SU-DHL-6 (cell line): ENCODE measurements around the gene CIB2.

Source experiments
- H2AFZ ChIP-seq: fragments of 200-600 bp; sonication (generic); 2 replicates; pipeline ENCODE4 v1.6.1; 2014; ENCODE audit warnings: low read depth, mild to moderate bottlenecking, moderate library complexity, mixed read lengths, antibody characterized with exemption, low read length; ENCODE audit not compliant: severe bottlenecking
- H3F3A ChIP-seq: fragments of 200-600 bp; shearing (Covaris generic); 2 replicates; pipeline ENCODE4 v1.6.0; 2016; ENCODE audit warnings: antibody characterized with exemption, mild to moderate bottlenecking; ENCODE audit not compliant: insufficient read depth
- H3K27ac ChIP-seq: fragments of 200-600 bp; sonication (generic); 2 replicates; pipeline ENCODE4 v1.5.1; 2016; ENCODE audit warnings: low read depth, mild to moderate bottlenecking, low read length, moderate library complexity, mixed read lengths
- H3K27me3 ChIP-seq: fragments of 200-600 bp; sonication (generic), shearing (Covaris generic); 2 replicates; pipeline ENCODE4 v1.6.0; 2014; ENCODE audit warnings: mild to moderate bottlenecking, low read length
- H3K36me3 ChIP-seq: fragments of 200-600 bp; sonication (generic); 2 replicates; pipeline ENCODE4 v1.6.1; 2014; ENCODE audit warnings: mild to moderate bottlenecking, low read length, mixed read lengths
- H3K4me2 ChIP-seq: fragments of 300-600, 200-600 bp; shearing (Covaris generic), sonication (generic); 2 replicates; pipeline ENCODE4 v1.6.0; 2014; ENCODE audit warnings: low read length, low read depth, mild to moderate bottlenecking; ENCODE audit not compliant: poor library complexity, severe bottlenecking
- H3K4me3 ChIP-seq: fragments of 200-600 bp; sonication (generic); 2 replicates; pipeline ENCODE4 v1.5.1; 2014; ENCODE audit warnings: antibody characterized with exemption, low read length, mild to moderate bottlenecking, mixed read lengths; ENCODE audit not compliant: insufficient read depth, poor library complexity, severe bottlenecking
- H3K79me2 ChIP-seq: fragments of 200-600 bp; sonication (generic); 2 replicates; pipeline ENCODE4 v1.6.1; 2014; ENCODE audit warnings: mild to moderate bottlenecking, low read length, moderate library complexity; ENCODE audit not compliant: insufficient read depth
- H3K9ac ChIP-seq: fragments of 200-600 bp; sonication (generic); 2 replicates; pipeline ENCODE4 v1.7.0; 2014; ENCODE audit warnings: mild to moderate bottlenecking, low read length
- H3K9me2 ChIP-seq: fragments of 200-600 bp; sonication (generic); replicated peaks from 2 replicates; pipeline ENCODE4 v1.6.1; 2014; ENCODE audit warnings: low read length; ENCODE audit not compliant: insufficient read depth
- H3K9me3 ChIP-seq: fragments of 200-600 bp; sonication (generic); 2 replicates; pipeline ENCODE4 v1.6.1; 2014; ENCODE audit warnings: low read length, mixed read lengths; ENCODE audit not compliant: insufficient read depth
- H4K20me1 ChIP-seq: fragments of 200-600 bp; sonication (generic); 2 replicates; pipeline ENCODE4 v1.6.1; 2014; ENCODE audit warnings: low read depth, mild to moderate bottlenecking, antibody characterized with exemption, low read length, moderate library complexity, mixed read lengths
- EZH2phosphoT487 ChIP-seq: fragments of 200-600 bp; sonication (generic), shearing (Covaris generic); conservative IDR thresholded peaks from 2 replicates; pipeline ENCODE4 v1.6.1; 2018; ENCODE audit warnings: mild to moderate bottlenecking, antibody characterized with exemption, low read length, moderate library complexity, mixed read lengths
- TF ChIP-seq, protein P1 (sequence below): fragments of 200-600 bp; sonication (generic); IDR thresholded peaks from one replicate; pipeline ENCODE4 v1.5.1; 2017; ENCODE audit warnings: antibody characterized with exemption, mild to moderate bottlenecking, low read length, moderate library complexity; ENCODE audit not compliant: insufficient read depth, poor library complexity, severe bottlenecking

Gene CIB2

DNA sequence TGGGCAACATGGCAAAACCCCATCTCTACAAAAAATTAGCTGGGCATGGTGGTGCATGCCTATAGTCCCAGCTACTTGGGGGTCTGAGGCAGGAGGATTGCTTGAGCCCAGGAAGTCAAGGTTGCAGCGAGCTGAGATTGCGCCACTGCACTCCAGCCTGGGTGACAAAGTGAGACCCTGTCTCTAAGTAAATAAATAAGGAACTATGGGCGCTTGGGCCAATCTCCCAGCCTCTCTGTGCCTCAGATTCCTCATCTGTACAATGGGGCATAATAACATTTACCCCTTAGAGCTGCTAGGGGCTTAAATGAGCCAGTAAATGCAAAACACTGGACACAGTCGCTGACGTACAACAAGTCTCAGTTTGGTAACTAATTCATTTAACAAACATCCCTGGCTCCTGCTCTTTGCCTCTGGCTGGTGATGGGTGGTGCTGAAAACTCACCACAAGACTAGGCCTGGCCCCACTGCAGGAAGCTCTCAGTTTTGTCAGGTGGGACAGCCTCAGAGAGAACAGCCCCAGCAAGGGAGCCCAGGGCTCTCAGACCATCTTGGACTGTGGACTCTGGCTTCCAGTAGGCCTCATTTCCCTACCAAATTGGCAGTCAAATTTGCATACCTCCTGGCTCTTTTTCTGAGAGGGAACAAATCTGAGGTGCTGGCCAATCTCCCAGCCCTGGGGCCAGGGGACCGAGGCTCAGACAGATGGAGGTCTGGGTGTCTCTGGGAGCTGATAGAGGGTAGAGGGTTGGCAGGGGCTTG is 47.4 kb downstream of the CIB2 start:
- no peaks in the 10 kb centered on the region for H3K79me2 ChIP-seq
- H3K4me2 ChIP-seq: no peak overlapping the region
- H4K20me1 ChIP-seq: no peaks in the 10 kb centered on the region
- H2AFZ ChIP-seq: no peak overlapping the region
- H3K36me3 ChIP-seq: no peaks in the 10 kb centered on the region
- H3F3A ChIP-seq: no peaks in the 10 kb centered on the region
- H3K9me2 ChIP-seq: no peaks in the 10 kb centered on the region
- H3K27me3 ChIP-seq: no peaks in the 10 kb centered on the region
- H3K9ac ChIP-seq: no peak overlapping the region
- TF ChIP-seq, protein P1, sequence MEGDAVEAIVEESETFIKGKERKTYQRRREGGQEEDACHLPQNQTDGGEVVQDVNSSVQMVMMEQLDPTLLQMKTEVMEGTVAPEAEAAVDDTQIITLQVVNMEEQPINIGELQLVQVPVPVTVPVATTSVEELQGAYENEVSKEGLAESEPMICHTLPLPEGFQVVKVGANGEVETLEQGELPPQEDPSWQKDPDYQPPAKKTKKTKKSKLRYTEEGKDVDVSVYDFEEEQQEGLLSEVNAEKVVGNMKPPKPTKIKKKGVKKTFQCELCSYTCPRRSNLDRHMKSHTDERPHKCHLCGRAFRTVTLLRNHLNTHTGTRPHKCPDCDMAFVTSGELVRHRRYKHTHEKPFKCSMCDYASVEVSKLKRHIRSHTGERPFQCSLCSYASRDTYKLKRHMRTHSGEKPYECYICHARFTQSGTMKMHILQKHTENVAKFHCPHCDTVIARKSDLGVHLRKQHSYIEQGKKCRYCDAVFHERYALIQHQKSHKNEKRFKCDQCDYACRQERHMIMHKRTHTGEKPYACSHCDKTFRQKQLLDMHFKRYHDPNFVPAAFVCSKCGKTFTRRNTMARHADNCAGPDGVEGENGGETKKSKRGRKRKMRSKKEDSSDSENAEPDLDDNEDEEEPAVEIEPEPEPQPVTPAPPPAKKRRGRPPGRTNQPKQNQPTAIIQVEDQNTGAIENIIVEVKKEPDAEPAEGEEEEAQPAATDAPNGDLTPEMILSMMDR: no peak
- no peak for TF ChIP-seq EZH2phosphoT487
- H3K9me3 ChIP-seq: no peaks in the 10 kb centered on the region
- no peak overlapping the region for H3K4me3 ChIP-seq
- H3K27ac ChIP-seq: no peak overlapping the region

DNA sequence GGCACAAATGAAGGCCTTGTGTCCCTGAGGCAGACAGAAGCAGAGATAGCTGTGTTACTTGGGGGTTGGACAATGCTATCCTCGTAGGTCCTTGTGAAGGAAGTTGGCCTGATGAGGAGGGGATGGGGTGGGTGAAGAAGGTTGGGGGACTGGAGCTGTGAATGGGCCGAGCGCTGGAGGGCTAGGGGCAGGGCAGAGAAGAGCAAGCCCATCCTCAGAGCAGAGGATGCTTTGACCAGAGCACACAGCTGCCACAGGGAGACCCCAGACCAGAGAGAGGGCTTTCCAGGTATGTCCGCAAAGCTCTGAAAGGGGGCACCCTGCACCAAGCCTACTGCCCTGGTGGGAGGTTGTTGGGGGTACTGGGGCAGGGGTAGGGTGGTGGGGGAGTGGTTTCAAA is 48.1 kb downstream of the CIB2 start:
- H3K4me3 ChIP-seq: no peak overlapping the region
- H3F3A ChIP-seq: no peaks in the 10 kb centered on the region
- no peaks in the 10 kb centered on the region for H3K36me3 ChIP-seq
- H3K9ac ChIP-seq: no peak overlapping the region
- H3K27ac ChIP-seq: no peak overlapping the region
- H3K27me3 ChIP-seq: no peaks in the 10 kb centered on the region
- H2AFZ ChIP-seq: no peak overlapping the region
- no peak for TF ChIP-seq EZH2phosphoT487
- TF ChIP-seq, protein P1: no peak
- H4K20me1 ChIP-seq: no peaks in the 10 kb centered on the region
- no peaks in the 10 kb centered on the region for H3K9me2 ChIP-seq
- H3K4me2 ChIP-seq: no peak overlapping the region
- no peaks in the 10 kb centered on the region for H3K79me2 ChIP-seq
- H3K9me3 ChIP-seq: no peaks in the 10 kb centered on the region

DNA sequence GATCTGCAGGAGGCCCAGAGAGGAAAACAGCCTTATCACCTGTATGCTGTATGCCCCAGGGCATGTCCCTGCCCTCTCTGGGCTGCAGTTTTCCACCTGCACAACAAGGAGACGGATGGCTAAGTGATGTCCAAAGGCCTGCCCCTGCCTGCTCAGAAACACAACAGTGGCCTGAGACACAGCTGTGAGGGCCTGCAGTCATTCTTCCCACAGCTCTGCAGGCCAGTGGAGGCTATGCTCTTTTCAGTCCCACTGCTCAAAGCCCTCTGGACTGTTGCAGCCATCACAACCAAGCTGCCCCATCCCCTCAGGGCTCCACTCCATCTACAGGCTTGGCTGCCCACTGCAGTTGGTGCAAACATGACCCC is 48.5 kb downstream of the CIB2 start:
- H2AFZ ChIP-seq: no peak overlapping the region
- no peak overlapping the region for H3K27ac ChIP-seq
- H3K9me3 ChIP-seq: no peaks in the 10 kb centered on the region
- no peaks in the 10 kb centered on the region for H3F3A ChIP-seq
- no peak for TF ChIP-seq EZH2phosphoT487
- TF ChIP-seq, protein P1: no peak
- no peaks in the 10 kb centered on the region for H3K9me2 ChIP-seq
- H3K9ac ChIP-seq: no peak overlapping the region
- no peaks in the 10 kb centered on the region for H4K20me1 ChIP-seq
- H3K36me3 ChIP-seq: no peaks in the 10 kb centered on the region
- H3K4me2 ChIP-seq: no peak overlapping the region
- H3K79me2 ChIP-seq: no peaks in the 10 kb centered on the region
- H3K27me3 ChIP-seq: no peaks in the 10 kb centered on the region
- no peak overlapping the region for H3K4me3 ChIP-seq
